PC-9 (cell line): ENCODE data around the gene NCAN.

Source experiments
- EZH2 ChIP-seq: fragments of 200-600 bp; sonication (generic); IDR thresholded peaks from 2 replicates; pipeline ENCODE4 v1.8.0; 2017; ENCODE audit warnings: antibody characterized with exemption, low read depth
- TF ChIP-seq, protein P1 (sequence below): fragments of 200-600 bp; sonication (generic); conservative IDR thresholded peaks from 2 replicates; pipeline ENCODE4 v1.6.1; 2017; ENCODE audit warnings: mixed run types, antibody characterized with exemption, mild to moderate bottlenecking, moderate library complexity

DNA sequence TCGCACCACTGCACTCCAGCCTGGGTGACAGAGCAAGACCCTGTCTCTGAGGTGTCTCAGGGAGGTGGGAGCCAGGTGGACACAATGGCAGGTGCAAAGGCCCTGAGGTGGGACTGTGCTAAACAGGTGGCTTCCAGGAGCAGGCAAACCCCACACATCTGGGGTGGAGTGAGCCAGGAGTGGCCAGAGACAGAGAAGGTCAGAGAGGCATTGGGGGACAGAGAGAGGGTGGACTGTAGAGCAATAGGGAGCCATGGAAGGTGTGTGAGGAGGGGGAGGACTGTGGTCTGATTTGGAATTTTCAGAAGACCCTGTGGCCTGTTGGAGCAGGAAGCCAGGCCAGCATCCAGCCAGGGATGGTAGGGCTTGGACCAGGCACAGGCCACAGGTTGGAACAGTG, 46.4 kb upstream of the NCAN start:
- TF ChIP-seq, protein P1, sequence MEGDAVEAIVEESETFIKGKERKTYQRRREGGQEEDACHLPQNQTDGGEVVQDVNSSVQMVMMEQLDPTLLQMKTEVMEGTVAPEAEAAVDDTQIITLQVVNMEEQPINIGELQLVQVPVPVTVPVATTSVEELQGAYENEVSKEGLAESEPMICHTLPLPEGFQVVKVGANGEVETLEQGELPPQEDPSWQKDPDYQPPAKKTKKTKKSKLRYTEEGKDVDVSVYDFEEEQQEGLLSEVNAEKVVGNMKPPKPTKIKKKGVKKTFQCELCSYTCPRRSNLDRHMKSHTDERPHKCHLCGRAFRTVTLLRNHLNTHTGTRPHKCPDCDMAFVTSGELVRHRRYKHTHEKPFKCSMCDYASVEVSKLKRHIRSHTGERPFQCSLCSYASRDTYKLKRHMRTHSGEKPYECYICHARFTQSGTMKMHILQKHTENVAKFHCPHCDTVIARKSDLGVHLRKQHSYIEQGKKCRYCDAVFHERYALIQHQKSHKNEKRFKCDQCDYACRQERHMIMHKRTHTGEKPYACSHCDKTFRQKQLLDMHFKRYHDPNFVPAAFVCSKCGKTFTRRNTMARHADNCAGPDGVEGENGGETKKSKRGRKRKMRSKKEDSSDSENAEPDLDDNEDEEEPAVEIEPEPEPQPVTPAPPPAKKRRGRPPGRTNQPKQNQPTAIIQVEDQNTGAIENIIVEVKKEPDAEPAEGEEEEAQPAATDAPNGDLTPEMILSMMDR, result no peak
- no peak for TF ChIP-seq EZH2
